Lower lobe of right lung (tissue), 2 donors: ENCODE measurements around the gene KCNG2. TPM values are rescaled to one million over a fixed set of nuclear protein-coding genes. Genes with fewer than 3 reads are reported as not detected.

Experiments used
- ATAC-seq, 2 donors: fragments of 200-7000 bp; cut with Tn5 transposase; one replicate each; pipeline ENCODE4 v1.9.1; 2020 to 2022; ENCODE audit warnings: mild to moderate bottlenecking in 2 of 2, moderate library complexity in 2 of 2
- DNase-seq: peaks from one replicate; pipeline ENCODE4 v3.0.0-alpha.2; 2020
- H3K27ac ChIP-seq: fragments of 200-600 bp; one replicate; pipeline ENCODE4 v1.8.0; 2022
- H3K27me3 ChIP-seq: fragments of 200-600 bp; one replicate; pipeline ENCODE4 v1.8.0; 2022; ENCODE audit warnings: low read depth
- H3K36me3 ChIP-seq: fragments of 200-600 bp; one replicate; pipeline ENCODE4 v1.8.0; 2022; ENCODE audit warnings: mild to moderate bottlenecking
- H3K4me1 ChIP-seq: fragments of 200-600 bp; one replicate; pipeline ENCODE4 v1.8.0; 2022
- H3K4me3 ChIP-seq: fragments of 200-600 bp; one replicate; pipeline ENCODE4 v1.8.0; 2022; ENCODE audit warnings: mild to moderate bottlenecking
- H3K9me3 ChIP-seq: fragments of 200-600 bp; one replicate; pipeline ENCODE4 v1.8.0; 2022
- CTCF ChIP-seq: fragments of 200-600 bp; IDR thresholded peaks from one replicate; pipeline ENCODE4 v1.8.0; 2022; ENCODE audit warnings: antibody characterized with exemption, mild to moderate bottlenecking
- intact Hi-C: fragments of 100-400 bp; cut with DNase I; formaldehyde crosslinking; loops from one replicate; pipeline ENCODE4 v1.11.0; 2022
- total RNA-seq: library from RNA; stranded (reverse); fragmentation: NEBNext Ultra II Directional; extraction: Animal tissue kit (Norgen Biotek cat#: 25700); gene quantifications from one replicate; pipeline ENCODE4 v1.2.1, GENCODE V29; 2021
- donor health status: DM: no; HTN: yes; CAD: no; lungs with severe emphysema.

The KCNG2 gene
- total RNA-seq, 1 donor from 2014 or later: 0.50 TPM

GRCh38 chr18:79914614-79915160 is 116.9 kb downstream of the KCNG2 start:
- H3K27ac ChIP-seq: no peak overlapping the region
- no peaks in the 10 kb centered on the region for H3K9me3 ChIP-seq
- ATAC-seq (no peak), DNase-seq (peak; percentile 34)
- H3K4me3 ChIP-seq: no peak overlapping the region
- no peaks in the 10 kb centered on the region for H3K27me3 ChIP-seq
- no peak for TF ChIP-seq CTCF
- peaks cover 45% of the 10 kb centered on the region for H3K36me3 ChIP-seq
- intact Hi-C loops: no loop called here
- no peaks in the 10 kb centered on the region for H3K4me1 ChIP-seq

GRCh38 chr18:79915161-79916127 is 117.7 kb downstream of the KCNG2 start:
- Histone ChIP-seq H3K4me1 (no peaks in the 10 kb centered on the region), H3K27me3 (no peaks in the 10 kb centered on the region), H3K9me3 (no peaks in the 10 kb centered on the region), H3K4me3 (no peak overlapping the region), H3K36me3 (peaks cover 45% of the 10 kb centered on the region), H3K27ac (no peak overlapping the region)
- intact Hi-C loops: no loop called here
- DNase-seq (peak; percentile 44), ATAC-seq (peak; percentile 6 to 44)
- TF ChIP-seq CTCF: no peak

- intact Hi-C loops: no loop called here
- peaks cover 45% of the 10 kb centered on the region for H3K36me3 ChIP-seq
- H3K4me3 ChIP-seq: no peak overlapping the region
- no peaks in the 10 kb centered on the region for H3K9me3 ChIP-seq
- no peaks in the 10 kb centered on the region for H3K4me1 ChIP-seq
- DNase-seq: no peak
- ATAC-seq: no peak
- H3K27ac ChIP-seq: no peak overlapping the region
- no peaks in the 10 kb centered on the region for H3K27me3 ChIP-seq
- no peak for TF ChIP-seq CTCF
Measured at GRCh38 chr18:79916128-79916494, 118.4 kb downstream of the KCNG2 start.

- Histone ChIP-seq H3K9me3 (no peaks in the 10 kb centered on the region), H3K27me3 (no peaks in the 10 kb centered on the region), H3K4me1 (no peaks in the 10 kb centered on the region), H3K27ac (no peak overlapping the region), H3K36me3 (peaks cover 45% of the 10 kb centered on the region), H3K4me3 (no peak overlapping the region)
- TF ChIP-seq CTCF: no peak
- intact Hi-C loops: no loop called here
- peak; percentile 33 for DNase-seq
- no peak for ATAC-seq
Measured at GRCh38 chr18:79916546-79917168, 118.9 kb downstream of the KCNG2 start.

- Histone ChIP-seq H3K27me3 (no peaks in the 10 kb centered on the region), H3K36me3 (peaks cover 47% of the 10 kb centered on the region), H3K27ac (no peak overlapping the region), H3K4me1 (no peaks in the 10 kb centered on the region), H3K4me3 (no peak overlapping the region), H3K9me3 (no peaks in the 10 kb centered on the region)
- TF ChIP-seq CTCF: no peak
- ATAC-seq (peak in 1 of 2 donors; percentile 4), DNase-seq (peak; percentile 36)
- intact Hi-C loops: no loop called here
Measured at GRCh38 chr18:79917169-79917852, 119.6 kb downstream of the KCNG2 start.
